HEK293T (cell line): Measurements from ENCODE around the gene TMEM125.

ENCODE experiments used
- CTCF ChIA-PET: fragments of 350-600 bp; formaldehyde crosslinking; extraction: SDS; loops from one replicate; lab custom pipeline; 2021; ENCODE audit warnings: antibody characterized with exemption, inconsistent platforms; lab: Yijun Ruan, JAX
- POLR2A ChIA-PET: fragments of 350-600 bp; formaldehyde crosslinking; extraction: SDS; loops from one replicate; lab custom pipeline; 2020; ENCODE audit warnings: antibody characterized with exemption, inconsistent platforms; lab: Yijun Ruan, JAX
- DNase-seq: peaks from one replicate; pipeline ENCODE4 v3.0.0; 2012; ENCODE audit warnings: mixed read lengths; ENCODE audit errors: extremely low spot score
- ARNT ChIP-seq: fragments of 450-650 bp; IDR thresholded peaks from 2 replicates; pipeline ENCODE4 v1.6.1; 2017; ENCODE audit warnings: mild to moderate bottlenecking
- BHLHE40 ChIP-seq: fragments of 450-650 bp; IDR thresholded peaks from 2 replicates; pipeline ENCODE4 v1.6.1; 2016; ENCODE audit warnings: mild to moderate bottlenecking, moderate library complexity, borderline replicate concordance
- CTBP1 ChIP-seq: fragments of 450-650 bp; IDR thresholded peaks from 2 replicates; pipeline ENCODE4 v1.6.1; 2016; ENCODE audit warnings: borderline replicate concordance
- ELF4 ChIP-seq: fragments of 450-650 bp; IDR thresholded peaks from 2 replicates; pipeline ENCODE4 v1.6.1; 2017; ENCODE audit warnings: antibody characterized with exemption
- FOXA1 ChIP-seq: fragments of 450-650 bp; IDR thresholded peaks from 2 replicates; pipeline ENCODE4 v1.6.1; 2016; ENCODE audit warnings: mild to moderate bottlenecking
- FOXK2 ChIP-seq: fragments of 450-650 bp; IDR thresholded peaks from 2 replicates; pipeline ENCODE4 v1.6.1; 2016; ENCODE audit warnings: mild to moderate bottlenecking
- FOXM1 ChIP-seq: fragments of 450-650 bp; IDR thresholded peaks from 2 replicates; pipeline ENCODE4 v1.6.1; 2017; ENCODE audit warnings: mild to moderate bottlenecking, borderline replicate concordance
- HDGF ChIP-seq: fragments of 450-650 bp; IDR thresholded peaks from 2 replicates; pipeline ENCODE4 v1.6.1; 2017; ENCODE audit warnings: antibody characterized with exemption, borderline replicate concordance
- L3MBTL2 ChIP-seq: fragments of 450-650 bp; conservative IDR thresholded peaks from 2 replicates; pipeline ENCODE4 v1.6.1; 2016; ENCODE audit warnings: mild to moderate bottlenecking
- LEF1 ChIP-seq: fragments of 450-650 bp; IDR thresholded peaks from 2 replicates; pipeline ENCODE4 v1.6.1; 2017; ENCODE audit warnings: mild to moderate bottlenecking, borderline replicate concordance
- NFRKB ChIP-seq: fragments of 450-650 bp; IDR thresholded peaks from 2 replicates; pipeline ENCODE4 v1.6.1; 2016; ENCODE audit warnings: mild to moderate bottlenecking, moderate library complexity
- SP1 ChIP-seq: fragments of 450-650 bp; IDR thresholded peaks from 2 replicates; pipeline ENCODE4 v1.6.1; 2017
- SUZ12 ChIP-seq: fragments of 450-650 bp; IDR thresholded peaks from 2 replicates; pipeline ENCODE4 v1.6.1; 2016; ENCODE audit warnings: mild to moderate bottlenecking
- TARDBP ChIP-seq: fragments of 450-650 bp; IDR thresholded peaks from 2 replicates; pipeline ENCODE4 v1.6.1; 2016
- ZNF384 ChIP-seq: fragments of 450-650 bp; IDR thresholded peaks from 2 replicates; pipeline ENCODE4 v1.6.1; 2016
- TF ChIP-seq, protein P1 (sequence below): fragments of 450-650 bp; IDR thresholded peaks from 2 replicates; pipeline ENCODE4 v1.6.1; 2016

TMEM125 gene

DNA sequence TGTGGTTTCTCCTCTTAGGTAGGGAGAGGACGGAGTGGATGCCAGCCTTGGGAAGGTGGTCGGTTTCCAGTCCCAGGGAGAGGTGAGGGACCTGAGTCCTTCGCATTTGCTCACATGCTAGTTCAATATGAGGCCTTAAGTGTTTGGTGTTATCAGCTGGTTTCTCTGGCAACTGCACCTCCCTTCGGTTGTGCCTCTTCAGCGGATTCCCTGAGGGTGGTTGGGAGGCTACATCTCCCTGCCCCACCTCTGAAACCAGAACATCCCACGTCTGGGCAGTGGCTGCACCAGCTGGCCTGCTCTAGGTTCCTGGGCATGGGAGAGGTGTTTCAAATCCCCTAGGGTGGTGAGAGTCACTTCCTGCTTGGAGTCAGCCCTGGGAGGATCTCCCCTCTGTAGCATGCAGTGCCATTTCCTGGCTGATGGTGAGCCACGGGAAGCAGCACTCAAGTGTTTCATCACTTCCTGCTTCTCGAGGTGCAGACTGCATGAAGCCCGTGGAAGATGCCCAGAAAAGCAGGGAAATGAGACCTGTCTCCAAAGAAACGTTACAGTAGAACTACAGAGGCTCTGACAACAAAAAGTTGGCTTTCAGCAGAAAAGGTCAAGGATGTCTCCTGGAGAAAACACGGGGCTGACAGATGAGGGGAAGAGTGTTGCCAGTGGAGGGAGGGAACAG, 4.5 kb downstream of the TMEM125 start:
- TF ChIP-seq TARDBP (no peak), CTBP1 (no peak), FOXM1 (no peak), SP1 (no peak), SUZ12 (no peak), FOXA1 (no peak), L3MBTL2 (no peak), ARNT (no peak), LEF1 (no peak), HDGF (no peak)
- TF ChIP-seq, protein P1, sequence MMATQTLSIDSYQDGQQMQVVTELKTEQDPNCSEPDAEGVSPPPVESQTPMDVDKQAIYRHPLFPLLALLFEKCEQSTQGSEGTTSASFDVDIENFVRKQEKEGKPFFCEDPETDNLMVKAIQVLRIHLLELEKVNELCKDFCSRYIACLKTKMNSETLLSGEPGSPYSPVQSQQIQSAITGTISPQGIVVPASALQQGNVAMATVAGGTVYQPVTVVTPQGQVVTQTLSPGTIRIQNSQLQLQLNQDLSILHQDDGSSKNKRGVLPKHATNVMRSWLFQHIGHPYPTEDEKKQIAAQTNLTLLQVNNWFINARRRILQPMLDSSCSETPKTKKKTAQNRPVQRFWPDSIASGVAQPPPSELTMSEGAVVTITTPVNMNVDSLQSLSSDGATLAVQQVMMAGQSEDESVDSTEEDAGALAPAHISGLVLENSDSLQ: no peak
- CTCF ChIA-PET: no interaction called here
- POLR2A ChIA-PET: no interaction called here
- no peak for DNase-seq

DNA sequence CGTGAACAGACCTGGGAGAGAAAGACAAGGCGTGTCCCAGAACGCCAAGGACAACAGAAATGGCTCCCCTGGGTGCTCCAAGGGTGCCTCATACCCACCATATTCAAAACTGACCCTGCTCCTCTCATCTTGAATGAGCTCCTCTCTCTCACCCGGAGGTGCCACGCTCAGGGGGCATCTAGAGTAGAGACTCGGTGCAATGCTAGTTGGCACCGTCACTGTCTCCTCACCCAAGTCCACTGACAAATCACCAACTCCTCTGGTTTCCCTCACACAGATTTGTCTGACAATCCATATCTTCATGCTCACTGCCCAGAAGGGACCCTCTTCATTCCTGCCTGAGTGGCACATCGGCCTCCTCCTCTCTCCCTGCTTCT, 5.0 kb downstream of the TMEM125 start:
- CTCF ChIA-PET: no interaction called here
- no peak for DNase-seq
- TF ChIP-seq ELF4: no peak
- TF ChIP-seq, protein P1: no peak
- TF ChIP-seq FOXM1: no peak
- no peak for TF ChIP-seq TARDBP
- TF ChIP-seq FOXA1: no peak
- TF ChIP-seq ZNF384: no peak
- no peak for TF ChIP-seq NFRKB
- no peak for TF ChIP-seq CTBP1
- POLR2A ChIA-PET: no interaction called here

DNA sequence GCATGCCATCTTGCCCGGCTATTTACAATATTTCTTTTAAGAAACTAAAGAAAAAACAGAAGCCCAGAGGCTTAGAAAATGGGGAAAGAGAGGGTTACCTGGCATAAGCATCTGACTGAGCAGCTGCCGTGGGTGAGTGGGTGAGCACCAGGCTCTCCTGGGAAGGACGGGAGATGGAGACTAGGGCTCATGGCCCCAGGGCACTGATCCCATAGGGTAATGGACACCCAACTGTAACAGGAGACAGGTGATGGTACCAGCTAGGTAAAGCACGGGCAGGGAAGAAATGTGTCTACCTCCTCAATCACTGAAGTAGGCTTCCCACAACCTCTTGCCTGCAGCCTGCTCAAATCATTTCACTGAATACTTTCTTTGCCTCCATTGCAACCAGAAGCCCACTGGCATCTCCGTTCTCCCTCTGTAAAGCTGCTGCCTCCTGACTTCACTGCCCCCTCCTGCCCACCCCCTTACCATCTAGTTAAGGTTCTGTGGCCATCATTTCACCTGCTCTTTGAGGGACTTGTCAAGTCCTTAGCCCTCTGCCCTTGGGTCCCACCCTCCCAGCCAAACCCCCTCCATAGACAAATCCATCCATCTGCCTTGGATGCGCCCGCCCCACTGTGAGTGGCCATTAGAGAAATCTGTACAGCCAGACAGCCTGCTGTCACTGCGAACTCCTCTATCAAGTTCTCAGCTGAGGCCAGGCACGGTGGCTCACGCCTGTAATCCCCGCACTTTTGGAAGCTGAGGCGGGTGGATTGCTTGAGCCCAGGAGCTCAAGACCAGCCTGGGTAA, 6.2 kb downstream of the TMEM125 start:
- POLR2A ChIA-PET: no interaction called here
- CTCF ChIA-PET: no interaction called here
- DNase-seq: no peak
- TF ChIP-seq NFRKB (no peak), ELF4 (no peak), LEF1 (no peak), L3MBTL2 (no peak), BHLHE40 (no peak), ARNT (no peak), FOXM1 (no peak), ZNF384 (no peak), TARDBP (no peak), SUZ12 (no peak), HDGF (no peak), SP1 (no peak), FOXA1 (no peak), CTBP1 (no peak), FOXK2 (no peak)
- TF ChIP-seq, protein P1: no peak

DNA sequence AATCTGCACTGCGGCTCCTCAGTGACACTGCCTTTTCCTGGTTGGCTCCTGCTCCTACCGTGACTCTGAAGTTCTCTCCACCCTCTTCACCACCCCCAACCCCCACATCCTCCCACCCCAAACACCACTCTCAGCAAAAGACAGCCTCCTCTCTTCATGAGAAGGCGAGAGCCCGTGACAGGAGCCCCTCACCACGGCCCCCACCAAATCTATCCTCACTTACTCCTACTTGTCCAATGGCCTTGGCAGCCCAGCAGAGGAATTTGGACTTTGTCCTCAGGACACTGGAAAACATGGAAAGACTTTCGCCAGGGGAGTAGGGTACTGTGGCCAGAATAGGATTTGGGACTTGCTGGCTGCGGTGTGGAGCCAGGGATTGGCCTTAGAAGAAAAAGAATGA, 6.9 kb downstream of the TMEM125 start:
- DNase-seq: no peak
- ChIA-PET POLR2A (no interaction called here), CTCF (no interaction called here)
- TF ChIP-seq TARDBP (no peak), ZNF384 (no peak), SP1 (no peak), HDGF (no peak), ELF4 (no peak), FOXA1 (no peak), ARNT (no peak), SUZ12 (no peak)
- TF ChIP-seq, protein P1: no peak

DNA sequence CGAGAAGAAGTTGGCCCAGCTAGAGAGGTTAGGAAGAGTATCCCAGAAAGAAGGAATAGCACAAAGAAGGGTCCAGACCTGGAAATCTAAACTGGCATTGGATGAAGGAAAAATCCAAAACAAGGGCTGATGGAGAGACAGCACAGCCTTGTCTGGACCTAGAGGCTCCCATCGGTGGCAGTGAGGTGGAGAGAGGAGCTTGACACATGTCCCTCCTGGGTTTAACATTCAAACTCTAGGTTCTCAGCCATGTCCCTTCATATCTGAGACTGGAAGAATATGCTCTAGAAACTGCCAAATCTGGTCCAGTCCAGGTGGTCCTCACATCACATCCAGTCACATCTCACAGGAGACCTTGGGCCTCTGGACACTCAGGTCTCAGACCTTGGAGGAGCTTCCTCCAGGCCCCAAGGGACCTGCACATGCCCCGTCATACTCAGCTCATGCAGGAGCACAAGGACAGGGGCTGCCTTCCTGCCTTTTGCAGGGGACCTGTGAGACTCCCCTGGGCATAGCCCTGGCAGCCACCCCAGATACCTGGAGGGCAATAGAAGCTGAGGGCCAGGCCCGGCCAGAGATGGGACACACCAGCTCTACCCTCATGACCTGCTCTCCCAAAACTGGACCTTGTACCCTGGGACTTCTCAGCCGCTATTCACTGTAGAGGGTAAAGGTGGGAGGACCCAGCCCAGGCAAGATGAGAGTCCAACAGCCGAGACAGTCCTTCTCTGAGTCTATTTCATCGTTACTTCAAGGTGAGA, 7.5 kb downstream of the TMEM125 start:
- POLR2A ChIA-PET: no interaction called here
- CTCF ChIA-PET: no interaction called here
- TF ChIP-seq ARNT: no peak
- no peak for TF ChIP-seq ELF4
- no peak for TF ChIP-seq SUZ12
- no peak for TF ChIP-seq NFRKB
- TF ChIP-seq FOXK2: no peak
- TF ChIP-seq L3MBTL2: no peak
- TF ChIP-seq, protein P1: no peak
- no peak for TF ChIP-seq LEF1
- TF ChIP-seq CTBP1: no peak
- TF ChIP-seq FOXA1: no peak
- TF ChIP-seq BHLHE40: no peak
- TF ChIP-seq TARDBP: no peak
- TF ChIP-seq HDGF: no peak
- no peak for TF ChIP-seq FOXM1
- TF ChIP-seq SP1: no peak
- TF ChIP-seq ZNF384: no peak
- DNase-seq: no peak
